ENCODE data around the gene CASP5.

DNA sequence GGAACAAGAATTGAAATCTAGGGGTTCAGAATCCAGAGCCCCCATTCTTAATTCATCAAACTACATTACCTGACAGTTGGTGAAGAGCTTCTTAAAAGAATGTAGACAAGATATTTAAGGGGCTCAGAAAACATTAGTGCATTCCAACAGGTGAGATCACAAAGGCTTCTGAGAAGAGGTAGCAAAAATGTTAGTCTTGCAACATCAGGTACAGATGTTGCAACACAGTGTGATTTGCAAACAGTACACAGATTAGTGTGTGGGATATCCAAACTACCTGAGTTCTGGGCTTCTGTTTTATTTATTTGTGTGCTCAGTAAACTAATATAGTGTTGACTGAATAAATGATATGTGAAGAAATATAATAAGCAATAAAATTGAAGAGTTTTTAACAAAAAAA lies 66.4 kb downstream of the CASP5 start:
- TF ChIP-seq POLR2AphosphoS5 (IDR thresholded peaks at IDR 0.05), result peak in 1 of 2 donors; percentile 50
- TF ChIP-seq, protein P1, sequence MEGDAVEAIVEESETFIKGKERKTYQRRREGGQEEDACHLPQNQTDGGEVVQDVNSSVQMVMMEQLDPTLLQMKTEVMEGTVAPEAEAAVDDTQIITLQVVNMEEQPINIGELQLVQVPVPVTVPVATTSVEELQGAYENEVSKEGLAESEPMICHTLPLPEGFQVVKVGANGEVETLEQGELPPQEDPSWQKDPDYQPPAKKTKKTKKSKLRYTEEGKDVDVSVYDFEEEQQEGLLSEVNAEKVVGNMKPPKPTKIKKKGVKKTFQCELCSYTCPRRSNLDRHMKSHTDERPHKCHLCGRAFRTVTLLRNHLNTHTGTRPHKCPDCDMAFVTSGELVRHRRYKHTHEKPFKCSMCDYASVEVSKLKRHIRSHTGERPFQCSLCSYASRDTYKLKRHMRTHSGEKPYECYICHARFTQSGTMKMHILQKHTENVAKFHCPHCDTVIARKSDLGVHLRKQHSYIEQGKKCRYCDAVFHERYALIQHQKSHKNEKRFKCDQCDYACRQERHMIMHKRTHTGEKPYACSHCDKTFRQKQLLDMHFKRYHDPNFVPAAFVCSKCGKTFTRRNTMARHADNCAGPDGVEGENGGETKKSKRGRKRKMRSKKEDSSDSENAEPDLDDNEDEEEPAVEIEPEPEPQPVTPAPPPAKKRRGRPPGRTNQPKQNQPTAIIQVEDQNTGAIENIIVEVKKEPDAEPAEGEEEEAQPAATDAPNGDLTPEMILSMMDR (IDR thresholded peaks at IDR 0.05), result no peak
